Ovary (tissue), 9 donors: ENCODE results near the gene SORBS1. TPM values are rescaled to one million over a fixed set of nuclear protein-coding genes. Genes with fewer than 3 reads are reported as not detected.

Experiments
- DNase-seq, 5 donors: peaks; one replicate each; pipeline ENCODE4 v3.0.0-alpha.2; 2019 to 2020
- H3K27ac ChIP-seq, 2 donors: fragments of 200-600 bp; one replicate each; pipeline versions ENCODE4 v1.5.1 to v1.8.0; 2019 to 2022
- H3K27me3 ChIP-seq: fragments of 200-600 bp; one replicate; pipeline ENCODE4 v1.8.0; 2022
- H3K36me3 ChIP-seq: fragments of 200-600 bp; sonication (generic); one replicate; pipeline ENCODE4 v1.5.1; 2019
- H3K4me1 ChIP-seq: one replicate; pipeline ENCODE4 v1.8.1; 2013; ENCODE audit warnings: mild to moderate bottlenecking, moderate library complexity; ENCODE audit not compliant: insufficient read depth
- H3K4me3 ChIP-seq: fragments of 200-600 bp; sonication (generic); one replicate; pipeline ENCODE4 v1.5.1; 2017
- H3K9me3 ChIP-seq, 2 donors: fragments of 200-600 bp in 1 of 2; sonication (generic) in 1 of 2; one replicate each; pipeline versions ENCODE4 v1.5.1 to v1.8.1; 2013 to 2019; ENCODE audit warnings: mild to moderate bottlenecking in 1 of 2, moderate library complexity in 1 of 2
- CTCF ChIP-seq, 3 donors: fragments of 450-650 bp in 2 of 3; fragments of 200-600 bp in 1 of 3; IDR thresholded peaks; one replicate each; pipeline versions ENCODE4 v1.5.1 to v1.8.0; 2016 to 2022; ENCODE audit warnings: antibody characterized with exemption in 3 of 3, mild to moderate bottlenecking in 1 of 3
- EP300 ChIP-seq: sonication (generic); formaldehyde crosslinking; IDR thresholded peaks from one replicate; pipeline ENCODE4 v1.6.1; 2017; ENCODE audit warnings: antibody characterized with exemption
- POLR2A ChIP-seq: fragments of 450-650 bp; IDR thresholded peaks from one replicate; pipeline ENCODE4 v1.6.1; 2017; ENCODE audit warnings: antibody characterized with exemption, mild to moderate bottlenecking, moderate library complexity
- WGBS, 3 donors: extraction: QIAGEN DNeasy Blood & Tissue Kit in 1 of 3; methylation state at CpG; one replicate each; pipeline versions ENCODE4 v1.1.5 to v1.1.7; 2013 to 2017; 5-methylcytosine and 5-hydroxymethylcytosine counted together
- intact Hi-C, 4 donors: fragments of 100-400 bp; cut with DNase I; formaldehyde crosslinking; loops; one replicate each; pipeline versions ENCODE4 v1.11.0 to v1.15.1; 2022 to 2023
- polyA plus RNA-seq, 2 donors: library from polyadenylated mRNA; stranded (reverse); fragments of 200-250 nt in 1 of 2; fragments of 350-450 nt in 1 of 2; fragmentation: Illumina TruSeq in 1 of 2; extraction: RNeasy Lipid Tissue Mini Kit (QIAGEN cat#74804) in 1 of 2; gene quantifications; one replicate each; pipeline ENCODE4 v1.2.3, GENCODE V29; 2013 to 2014
- total RNA-seq, 7 donors: library from RNA; depleted of rRNA in 2 of 7; stranded (reverse); fragments of >200 nt in 2 of 7; fragmentation: NEBNext Ultra II Directional in 3 of 7; extraction: Animal tissue kit (Norgen Biotek cat#: 25700) in 3 of 7; gene quantifications; one replicate each; pipeline versions ENCODE4 v1.1.0 to v1.2.4, GENCODE V29; 2016 to 2023
- donor health status: DM: no; HTN: no; CAD: no; lungs with moderate emphysema.
- donor health status: DM: no; HTN: no; CAD: no.
- donor health status: Bipolar disorder and iron deficiency.
- donor health status: DM: yes; HTN: yes; CAD: no.
- donor health status: DM: no; HTN: no; CAD: no.
- donor health status: DM: yes; HTN: yes; CAD: no.

The SORBS1 gene
- total and polyA plus RNA-seq, 9 donors, result 10.7 to 156 (median 20.0) TPM

- intact Hi-C loops, result no loop called here
- Histone ChIP-seq H3K4me1 (peaks cover 5% of the 10 kb centered on the region), H3K36me3 (no peaks in the 10 kb centered on the region), H3K9me3 (no peaks in the 10 kb centered on the region), H3K27me3 (no peaks in the 10 kb centered on the region), H3K4me3 (no peak overlapping the region), H3K27ac (no peak overlapping the region)
- DNase-seq, result no peak
- TF ChIP-seq EP300 (no peak), POLR2A (no peak), CTCF (IDR thresholded peaks at IDR 0.05) (no peak)
- 47 to 55% (median 47%) methylated on average over 5 of the region's 5 CpGs for WGBS, 3 donors
These were observed 43.4 kb downstream of the SORBS1 start for GRCh38 chr10:95517536-95518454.

GRCh38 chr10:95516774-95517373, 44.3 kb downstream of the SORBS1 start:
- intact Hi-C loops, result no loop called here
- Histone ChIP-seq H3K27ac (no peak overlapping the region), H3K36me3 (no peaks in the 10 kb centered on the region), H3K27me3 (no peaks in the 10 kb centered on the region), H3K4me1 (peaks cover 7% of the 10 kb centered on the region), H3K4me3 (no peak overlapping the region), H3K9me3 (no peaks in the 10 kb centered on the region)
- WGBS, 3 donors, result 87 to 94% (median 94%) methylated on average over 7 of the region's 7 CpGs
- DNase-seq, result no peak
- TF ChIP-seq POLR2A (no peak), CTCF (IDR thresholded peaks at IDR 0.05) (no peak), EP300 (no peak)

- Histone ChIP-seq H3K4me3 (no peak overlapping the region), H3K36me3 (no peaks in the 10 kb centered on the region), H3K27ac (no peak overlapping the region), H3K27me3 (no peaks in the 10 kb centered on the region), H3K4me1 (peaks cover 5% of the 10 kb centered on the region), H3K9me3 (no peaks in the 10 kb centered on the region)
- no peak for DNase-seq
- WGBS, 3 donors, result 16 to 30% (median 21%) methylated on average over 2 of the region's 2 CpGs
- intact Hi-C loops, result no loop called here
- no peak for TF ChIP-seq CTCF (IDR thresholded peaks at IDR 0.05)
- TF ChIP-seq EP300, result no peak
These were observed 47.2 kb downstream of the SORBS1 start for GRCh38 chr10:95513941-95514392.

DNA sequence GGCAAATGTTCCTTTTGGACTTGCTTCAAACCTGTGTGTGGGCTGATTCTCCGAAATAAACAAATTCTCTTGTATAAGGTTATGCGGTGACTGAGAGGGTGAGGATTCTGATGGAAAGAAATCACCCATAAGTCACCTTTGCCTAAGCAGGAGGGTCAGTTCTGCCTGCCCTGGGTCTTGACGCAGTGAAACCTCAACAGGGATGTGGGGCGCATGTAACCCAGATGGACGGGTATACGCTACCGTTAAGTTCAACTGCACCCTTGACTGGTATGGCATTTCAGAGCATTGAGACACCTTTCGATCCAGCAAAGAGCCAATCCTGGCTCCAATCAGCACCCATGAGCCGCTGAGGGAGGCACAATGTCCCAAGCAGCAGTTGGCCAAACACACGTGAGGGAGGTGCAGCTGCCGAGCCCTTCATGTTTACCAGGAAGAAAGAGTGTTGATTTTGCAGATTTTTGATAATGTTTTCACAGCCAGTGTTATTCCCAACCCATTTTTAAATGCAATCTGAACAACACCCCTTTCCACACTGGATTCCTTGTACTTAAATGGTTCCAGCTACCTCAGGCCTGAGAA, 48.1 kb downstream of the SORBS1 start:
- Histone ChIP-seq H3K36me3 (no peaks in the 10 kb centered on the region), H3K27me3 (no peaks in the 10 kb centered on the region), H3K4me1 (peaks cover 11% of the 10 kb centered on the region), H3K9me3 (no peaks in the 10 kb centered on the region), H3K27ac (no peak overlapping the region), H3K4me3 (no peak overlapping the region)
- DNase-seq, result no peak
- TF ChIP-seq EP300, result no peak
- no peak for TF ChIP-seq CTCF (IDR thresholded peaks at IDR 0.05)
- no peak for TF ChIP-seq POLR2A
- intact Hi-C loops, result no loop called here
- WGBS, 3 donors, result 84 to 89% (median 88%) methylated on average over 11 of the region's 11 CpGs
